HEK293 (cell line): Measurements from ENCODE around the gene APCDD1L.

Experiments
- HOXA7 ChIP-seq: sonication (generic); formaldehyde crosslinking; IDR thresholded peaks from 2 replicates; pipeline ENCODE4 v1.8.1; 2022; ENCODE audit warnings: missing genetic modification reagents, borderline replicate concordance
- ZNF175 ChIP-seq: fragments of 450-650 bp; formaldehyde crosslinking; IDR thresholded peaks from 2 replicates; pipeline ENCODE4 v1.5.1; 2016; ENCODE audit warnings: missing biosample characterization, missing genetic modification characterization
- TF ChIP-seq, protein P1 (sequence below): fragments of 450-650 bp; formaldehyde crosslinking; IDR thresholded peaks from 2 replicates; pipeline ENCODE4 v1.5.1; 2016; ENCODE audit warnings: missing biosample characterization, missing genetic modification characterization

DNA sequence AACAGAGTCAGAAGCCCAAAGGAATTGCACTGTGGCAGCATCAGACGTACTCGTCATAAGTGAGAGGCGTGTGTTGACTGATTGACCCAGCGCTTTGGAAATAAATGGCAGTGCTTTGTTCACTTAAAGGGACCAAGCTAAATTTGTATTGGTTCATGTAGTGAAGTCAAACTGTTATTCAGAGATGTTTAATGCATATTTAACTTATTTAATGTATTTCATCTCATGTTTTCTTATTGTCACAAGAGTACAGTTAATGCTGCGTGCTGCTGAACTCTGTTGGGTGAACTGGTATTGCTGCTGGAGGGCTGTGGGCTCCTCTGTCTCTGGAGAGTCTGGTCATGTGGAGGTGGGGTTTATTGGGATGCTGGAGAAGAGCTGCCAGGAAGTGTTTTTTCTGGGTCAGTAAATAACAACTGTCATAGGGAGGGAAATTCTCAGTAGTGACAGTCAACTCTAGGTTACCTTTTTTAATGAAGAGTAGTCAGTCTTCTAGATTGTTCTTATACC, 70.4 kb downstream of the APCDD1L start:
- TF ChIP-seq ZNF175 (tag by site-specific recombination) (no peak), HOXA7 (CRISPR knock-in tag) (no peak)
- TF ChIP-seq, protein P1, sequence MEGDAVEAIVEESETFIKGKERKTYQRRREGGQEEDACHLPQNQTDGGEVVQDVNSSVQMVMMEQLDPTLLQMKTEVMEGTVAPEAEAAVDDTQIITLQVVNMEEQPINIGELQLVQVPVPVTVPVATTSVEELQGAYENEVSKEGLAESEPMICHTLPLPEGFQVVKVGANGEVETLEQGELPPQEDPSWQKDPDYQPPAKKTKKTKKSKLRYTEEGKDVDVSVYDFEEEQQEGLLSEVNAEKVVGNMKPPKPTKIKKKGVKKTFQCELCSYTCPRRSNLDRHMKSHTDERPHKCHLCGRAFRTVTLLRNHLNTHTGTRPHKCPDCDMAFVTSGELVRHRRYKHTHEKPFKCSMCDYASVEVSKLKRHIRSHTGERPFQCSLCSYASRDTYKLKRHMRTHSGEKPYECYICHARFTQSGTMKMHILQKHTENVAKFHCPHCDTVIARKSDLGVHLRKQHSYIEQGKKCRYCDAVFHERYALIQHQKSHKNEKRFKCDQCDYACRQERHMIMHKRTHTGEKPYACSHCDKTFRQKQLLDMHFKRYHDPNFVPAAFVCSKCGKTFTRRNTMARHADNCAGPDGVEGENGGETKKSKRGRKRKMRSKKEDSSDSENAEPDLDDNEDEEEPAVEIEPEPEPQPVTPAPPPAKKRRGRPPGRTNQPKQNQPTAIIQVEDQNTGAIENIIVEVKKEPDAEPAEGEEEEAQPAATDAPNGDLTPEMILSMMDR: no peak
